Muscle of back (tissue), 10 donors: ENCODE data around the gene SNCG. TPM values are rescaled to one million over a fixed set of nuclear protein-coding genes. Genes with fewer than 3 reads are reported as not detected.

Source experiments
- polyA plus RNA-seq, 10 donors: library from polyadenylated mRNA; unstranded; fragments of 120-200 nt; gene quantifications; one replicate each; pipeline ENCODE4 v1.2.1, GENCODE V29; 2013; ENCODE audit not compliant: insufficient read length in 10 of 10

The SNCG gene
- polyA plus RNA-seq, 10 donors: 3.2 to 9.9 (median 4.6) TPM

Other genes starting within 250 kb of the SNCG start
- gene BMPR1A, start 202.0 kb upstream of the SNCG start, polyA plus RNA-seq: 10 to 100 TPM; 41.3 to 57.3 (median 50.0) TPM
- gene MMRN2, start 984 bp upstream of the SNCG start, polyA plus RNA-seq: 10 to 100 TPM; 18.3 to 29.4 (median 20.3) TPM
- 1 to 10 TPM; 2.3 to 6.0 (median 3.6) TPM for gene ADIRF, start 9.9 kb downstream of the SNCG start, polyA plus RNA-seq
- not detected for gene FAM25A, start 61.7 kb downstream of the SNCG start, polyA plus RNA-seq
- 10 to 100 TPM; 58.6 to 79.2 (median 65.8) TPM for gene GLUD1, start 136.2 kb downstream of the SNCG start, polyA plus RNA-seq
- gene SHLD2, start 136.6 kb downstream of the SNCG start, polyA plus RNA-seq: 10 to 100 TPM; 18.4 to 28.2 (median 22.9) TPM